Measurements from ENCODE around the gene FGF5.

The FGF5 gene

DNA sequence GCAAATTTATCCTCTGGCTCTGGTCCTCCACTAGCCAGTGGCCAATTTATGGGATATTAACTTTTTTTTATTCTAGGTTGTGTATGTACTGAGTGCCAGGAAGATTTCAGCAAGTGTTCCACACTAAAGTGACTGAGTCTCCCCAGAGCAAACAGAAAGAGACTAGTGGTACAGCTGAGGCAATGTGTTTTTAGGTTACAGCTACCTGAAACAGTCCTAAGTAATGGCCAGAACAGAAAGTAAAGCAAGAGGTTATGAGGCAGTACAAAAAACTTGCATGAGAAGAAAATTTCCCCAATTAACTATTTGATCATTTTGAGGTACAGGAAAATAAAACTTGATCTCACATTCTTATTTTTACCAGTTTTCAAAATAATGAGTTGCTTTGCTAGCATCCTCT is 38.0 kb upstream of the FGF5 start:
- TF ChIP-seq CTCF (IDR thresholded peaks at IDR 0.05; ENCODE audit: insufficient read depth, low read depth, low read length, missing control alignments) = no peak
- no peak overlapping the region for H3K4me3 ChIP-seq (ENCODE audit: low read length)
- no peak for DNase-seq (ENCODE audit: low read depth)

- TF ChIP-seq CTCF (IDR thresholded peaks at IDR 0.05; ENCODE audit: insufficient read depth, low read depth, low read length, missing control alignments) = no peak
Observed at GRCh38 chr4:80229128-80229527, 37.3 kb upstream of the FGF5 start.

DNA sequence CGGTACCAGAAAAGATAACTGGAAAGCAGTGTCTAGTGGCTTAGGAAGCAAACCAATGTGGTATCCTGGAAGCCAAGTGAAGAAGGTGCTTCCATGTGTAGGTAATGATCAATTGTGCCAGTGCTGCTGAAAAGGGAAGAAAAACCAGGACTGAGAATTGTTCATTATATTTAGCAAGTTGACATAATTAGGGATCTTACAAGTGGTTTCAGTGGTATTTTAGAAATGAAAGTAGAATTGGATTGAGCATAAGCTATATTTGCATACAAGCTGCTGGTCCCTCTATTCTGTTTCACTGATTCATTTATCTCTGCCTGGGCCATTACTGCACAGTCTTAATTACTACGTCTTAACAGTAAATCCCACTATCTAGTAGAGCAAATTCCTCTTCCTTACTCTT is 36.9 kb upstream of the FGF5 start:
- H3K4me3 ChIP-seq (ENCODE audit: low read length) = no peak overlapping the region
- no peak for DNase-seq (ENCODE audit: low read depth)
- TF ChIP-seq CTCF (IDR thresholded peaks at IDR 0.05; ENCODE audit: insufficient read depth, low read depth, low read length, missing control alignments) = no peak

More at GRCh38 chr4:80229128-80229527, 37.3 kb upstream of the FGF5 start:
- no peak overlapping the region for H3K4me3 ChIP-seq (ENCODE audit: low read length)
- no peak for DNase-seq (ENCODE audit: low read depth)

DNA sequence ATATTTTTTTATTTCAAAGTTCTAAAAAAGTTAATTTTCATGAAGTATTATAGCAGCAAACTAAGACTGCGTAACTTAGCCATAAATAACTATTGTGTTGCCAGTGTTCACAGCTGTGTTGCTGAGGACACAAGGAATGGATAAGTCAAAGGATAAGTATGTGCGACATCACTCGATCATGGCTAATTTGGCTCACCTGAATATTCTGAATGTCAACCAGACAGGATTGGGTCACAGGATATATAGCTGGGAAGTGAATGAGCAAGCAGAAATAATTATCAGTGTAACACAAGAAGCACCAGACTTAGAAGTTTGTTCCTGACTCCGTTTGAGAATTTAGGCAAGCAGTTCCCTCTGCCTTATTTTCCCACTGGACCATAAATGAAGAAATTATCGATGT is 35.3 kb upstream of the FGF5 start:
- TF ChIP-seq CTCF (IDR thresholded peaks at IDR 0.05; ENCODE audit: insufficient read depth, low read depth, low read length, missing control alignments) = no peak
- peak; percentile 70 for DNase-seq (ENCODE audit: low read depth)
- H3K4me3 ChIP-seq (ENCODE audit: low read length) = no peak overlapping the region

DNA sequence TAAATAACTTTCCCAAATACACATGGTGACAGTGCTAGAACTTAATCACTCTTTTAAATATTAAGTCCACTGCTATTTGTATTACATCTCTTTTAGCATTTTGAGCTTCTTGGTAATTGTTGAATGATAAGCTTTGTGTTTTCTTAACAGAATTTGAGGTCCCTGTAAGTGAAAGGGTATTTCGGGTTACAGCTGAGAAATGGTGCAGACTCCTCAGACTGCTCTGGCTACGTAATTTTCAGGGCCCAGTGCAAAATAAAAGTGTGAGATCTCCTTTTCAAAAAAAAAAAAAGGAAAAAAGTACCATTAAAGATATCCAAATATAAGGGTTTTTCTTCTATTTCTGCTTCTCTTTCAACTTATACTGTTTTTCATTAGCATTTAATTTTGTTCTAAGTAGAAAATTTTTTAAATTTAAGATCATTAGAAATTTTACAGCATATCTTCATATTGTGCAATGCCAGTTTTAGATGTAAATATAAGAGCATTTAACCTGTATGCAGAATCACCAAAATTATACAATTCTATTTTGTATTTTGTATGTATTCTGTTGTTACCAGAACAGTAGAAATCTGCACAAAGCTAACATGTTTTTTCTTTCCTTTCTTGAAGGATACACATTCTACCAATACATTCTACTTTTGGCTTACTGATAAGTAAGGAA is 33.6 kb upstream of the FGF5 start:
- no peak overlapping the region for H3K4me3 ChIP-seq (ENCODE audit: low read length)
- DNase-seq (ENCODE audit: low read depth) = no peak
- no peak for TF ChIP-seq CTCF (IDR thresholded peaks at IDR 0.05; ENCODE audit: insufficient read depth, low read depth, low read length, missing control alignments)

DNA sequence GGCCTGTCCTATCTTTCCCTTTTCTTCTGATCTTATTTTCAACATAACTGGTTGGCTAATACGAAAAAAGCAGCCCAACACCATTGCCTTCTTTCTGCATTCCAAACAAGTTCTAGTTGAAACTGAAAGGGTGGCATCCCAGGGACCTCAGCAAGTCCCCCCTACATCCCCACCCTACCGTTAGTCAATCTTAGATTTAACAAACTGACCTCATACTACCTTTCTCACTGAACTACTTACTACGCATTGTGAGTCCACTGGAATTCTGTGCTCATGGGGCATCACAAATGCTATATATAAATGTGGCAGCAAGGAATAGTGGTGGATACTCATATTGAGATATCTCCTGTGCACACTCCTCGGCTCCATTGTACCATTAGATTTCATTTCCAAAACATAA is 33.1 kb upstream of the FGF5 start:
- TF ChIP-seq CTCF (IDR thresholded peaks at IDR 0.05; ENCODE audit: insufficient read depth, low read depth, low read length, missing control alignments) = no peak
- no peak for DNase-seq (ENCODE audit: low read depth)
- H3K4me3 ChIP-seq (ENCODE audit: low read length) = no peak overlapping the region

DNA sequence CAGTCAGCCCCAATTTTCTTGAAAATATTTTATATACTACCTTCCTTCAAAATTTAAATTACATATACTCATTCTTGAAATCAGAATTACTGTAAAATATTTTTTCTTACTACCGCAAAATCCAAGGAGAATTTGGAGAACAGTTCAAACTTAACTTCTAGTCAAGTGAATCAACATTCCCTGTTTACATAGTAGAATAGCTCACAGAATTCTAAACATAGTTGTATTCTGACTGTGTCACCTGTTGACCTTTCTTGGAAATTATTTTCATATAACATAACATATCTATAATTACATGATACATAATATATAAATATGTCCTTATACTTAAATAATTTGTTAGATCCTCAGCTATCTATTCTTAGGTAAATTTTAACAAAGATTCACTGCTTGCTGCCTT is 31.0 kb upstream of the FGF5 start:
- DNase-seq (ENCODE audit: low read depth) = peak; percentile 44
- no peak for TF ChIP-seq CTCF (IDR thresholded peaks at IDR 0.05; ENCODE audit: insufficient read depth, low read depth, low read length, missing control alignments)
- H3K4me3 ChIP-seq (ENCODE audit: low read length) = no peak overlapping the region
